HL-60/S4 (cell line): ENCODE measurements around the gene CLECL1.
"Not testable (repeated sequence)": the region's sequence is repeated elsewhere in the genome, so short reads cannot be mapped to it uniquely, and the experiment has no call there.

ENCODE experiments used
- in situ Hi-C: fragments of 300-500 bp; cut with MboI; formaldehyde crosslinking; loops from 2 replicates; pipeline ENCODE4 v1.14.3; 2022; ENCODE audit warnings: low sequenced_read_pairs

The CLECL1 gene

DNA sequence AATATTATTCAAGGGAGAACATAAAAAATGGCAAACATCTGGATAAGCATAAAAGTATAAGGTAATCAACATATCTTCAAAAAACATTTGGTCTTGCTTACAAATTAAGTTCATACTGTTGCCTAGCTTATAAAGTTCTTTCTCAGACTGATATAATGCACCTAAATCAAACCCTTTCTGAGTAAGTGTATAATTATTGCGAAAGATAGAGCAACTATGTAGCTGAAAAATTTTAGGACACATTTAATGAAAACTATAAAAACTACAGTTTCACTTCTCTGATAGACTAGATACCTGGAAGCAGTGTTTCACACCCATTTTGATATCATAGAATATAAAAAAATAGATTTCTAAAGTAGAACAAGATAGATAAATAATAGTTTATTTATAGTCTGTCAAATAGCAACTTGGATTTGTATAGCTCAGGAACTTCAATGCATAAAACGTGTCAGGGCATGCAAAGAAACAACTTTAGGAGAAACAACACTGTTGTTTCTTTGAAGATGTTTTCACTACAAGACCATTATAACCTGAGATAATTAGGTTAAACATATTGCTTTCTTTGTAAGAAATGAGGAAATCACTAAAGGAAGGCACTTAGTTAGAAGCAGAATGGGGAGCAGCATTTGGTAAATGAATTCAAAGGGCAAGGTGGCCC lies 7.6 kb downstream of the CLECL1 start:
- in situ Hi-C loops: no loop called here

DNA sequence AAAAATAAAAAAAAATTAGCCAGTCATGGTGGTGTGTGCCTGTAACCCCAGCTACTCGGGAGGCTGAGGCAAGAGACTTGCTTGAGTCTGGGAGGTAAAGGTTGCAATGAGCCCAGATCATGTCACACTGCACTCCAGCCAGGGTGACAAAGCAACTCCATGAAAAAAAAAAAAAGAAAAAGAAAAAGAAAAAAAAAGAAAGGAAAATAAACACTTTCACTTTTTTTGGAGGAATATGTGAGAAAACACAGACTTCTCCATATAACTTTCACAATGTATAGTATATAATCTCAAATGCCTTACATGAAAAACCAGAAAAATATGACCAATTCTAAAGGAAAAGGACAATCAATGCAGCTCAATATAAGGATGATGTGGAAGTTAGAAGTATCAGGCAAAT lies 8.9 kb downstream of the CLECL1 start:
- in situ Hi-C loops: no loop called here

DNA sequence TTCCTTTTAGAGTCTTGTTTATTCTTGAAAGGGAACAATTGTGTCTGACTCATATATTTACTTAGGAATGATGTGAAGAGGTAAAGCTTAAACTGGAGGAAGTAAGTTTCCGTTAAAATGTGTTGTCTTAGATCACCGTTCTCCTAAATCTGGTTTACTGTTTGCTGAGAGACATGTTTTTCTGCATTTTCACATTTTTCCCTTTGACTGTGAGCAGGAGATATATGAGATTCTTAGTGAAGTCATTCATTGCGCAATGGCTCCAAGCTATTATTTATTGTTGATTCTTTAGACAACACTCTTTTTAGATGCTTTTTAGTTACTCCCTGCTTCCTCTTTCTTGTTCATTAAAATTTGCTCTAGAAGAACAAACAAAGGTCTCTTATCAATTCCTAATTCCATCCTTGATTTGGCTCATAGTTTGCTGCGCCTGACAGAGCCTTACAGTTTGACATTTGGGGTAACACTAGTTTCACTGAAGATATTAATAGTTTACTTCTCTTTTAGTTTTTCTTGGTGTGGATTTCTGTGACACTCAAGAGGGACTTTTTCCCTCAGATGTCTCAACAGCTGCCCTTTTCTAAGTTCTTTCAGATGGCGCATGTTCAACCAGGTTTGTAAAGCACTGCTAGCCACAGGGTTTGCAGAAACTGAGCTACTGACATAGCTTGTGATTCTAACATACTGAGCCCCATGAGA lies 11.4 kb downstream of the CLECL1 start:
- in situ Hi-C loops: no loop called here

DNA sequence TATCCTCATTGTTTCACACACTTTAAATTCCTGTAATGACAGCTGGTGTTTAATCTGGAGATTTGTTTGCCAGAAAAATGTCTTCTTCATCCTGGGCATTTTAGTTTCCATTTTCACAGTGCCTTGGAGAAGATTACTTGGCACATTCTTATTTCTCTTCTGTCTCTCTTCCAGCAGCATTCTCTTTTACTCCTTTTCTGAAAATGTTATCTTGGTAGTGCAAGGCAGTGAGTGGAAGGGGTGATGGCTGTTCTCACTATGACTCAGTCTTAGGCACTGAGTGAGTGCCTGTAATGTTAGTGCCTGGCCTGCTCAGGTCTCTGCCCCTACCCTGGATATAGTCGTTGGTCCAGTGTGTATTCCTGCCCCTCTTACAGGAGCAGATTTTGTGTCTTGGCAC lies 13.1 kb downstream of the CLECL1 start:
- in situ Hi-C loops: no loop called here

DNA sequence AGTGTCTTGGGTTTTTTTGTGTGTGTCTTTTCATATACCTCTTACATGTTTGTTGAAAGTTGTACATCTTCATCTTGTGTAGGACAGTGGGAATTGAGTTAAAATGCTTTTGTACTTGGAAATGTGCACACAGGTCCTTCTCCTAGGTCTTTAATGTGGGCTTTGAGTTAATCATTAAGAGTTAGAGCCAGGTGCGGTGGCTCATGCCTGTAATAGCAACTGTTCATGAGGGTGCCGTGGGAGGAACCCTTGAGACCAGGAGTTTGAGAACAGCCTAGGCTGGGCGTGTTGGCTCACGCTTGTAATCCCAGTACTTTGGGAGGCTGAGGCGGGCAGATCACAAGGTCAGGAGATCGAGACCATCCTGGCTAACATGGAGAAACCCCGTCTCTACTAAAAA lies 13.9 kb downstream of the CLECL1 start:
- in situ Hi-C loops: no loop called here

DNA sequence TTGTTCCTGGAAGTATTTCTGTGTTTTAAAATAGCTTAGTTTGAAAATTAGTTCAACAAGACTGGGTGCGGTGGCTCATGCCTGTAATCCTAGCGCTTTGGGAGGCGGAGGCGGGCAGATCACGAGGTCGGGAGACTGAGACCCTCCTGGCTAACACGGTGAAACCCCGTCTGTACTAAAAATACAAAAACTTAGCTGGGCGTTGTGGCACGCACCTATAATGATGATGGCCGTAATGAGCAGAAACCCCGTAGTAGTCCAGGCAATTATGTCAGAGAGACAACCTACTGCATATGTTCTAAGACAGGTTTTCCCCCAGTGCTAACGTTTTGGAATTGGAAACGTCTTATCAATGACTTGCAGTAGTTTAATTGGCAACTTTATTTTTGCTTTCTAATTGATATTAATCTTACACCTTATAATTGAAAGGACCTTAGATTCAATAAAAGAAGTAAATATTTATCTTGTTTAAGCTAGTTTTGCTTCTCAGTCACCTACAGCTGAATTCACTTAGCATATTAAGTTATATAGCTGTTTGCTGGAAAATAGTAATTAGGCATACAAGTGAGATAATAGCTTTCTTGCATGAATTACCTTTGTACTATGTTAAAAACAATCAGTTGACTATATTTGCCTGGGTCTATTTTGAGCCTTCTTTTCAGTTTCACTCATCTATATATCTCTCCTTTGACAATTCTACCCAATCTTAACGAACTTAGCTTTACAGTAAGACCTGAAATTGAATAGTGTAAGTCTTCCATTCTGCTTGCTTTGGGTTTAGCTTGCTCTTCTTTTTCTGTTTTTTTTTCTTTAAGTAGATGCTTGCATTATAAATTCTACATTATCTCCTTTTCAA lies 15.6 kb downstream of the CLECL1 start:
- in situ Hi-C loops: no loop called here

DNA sequence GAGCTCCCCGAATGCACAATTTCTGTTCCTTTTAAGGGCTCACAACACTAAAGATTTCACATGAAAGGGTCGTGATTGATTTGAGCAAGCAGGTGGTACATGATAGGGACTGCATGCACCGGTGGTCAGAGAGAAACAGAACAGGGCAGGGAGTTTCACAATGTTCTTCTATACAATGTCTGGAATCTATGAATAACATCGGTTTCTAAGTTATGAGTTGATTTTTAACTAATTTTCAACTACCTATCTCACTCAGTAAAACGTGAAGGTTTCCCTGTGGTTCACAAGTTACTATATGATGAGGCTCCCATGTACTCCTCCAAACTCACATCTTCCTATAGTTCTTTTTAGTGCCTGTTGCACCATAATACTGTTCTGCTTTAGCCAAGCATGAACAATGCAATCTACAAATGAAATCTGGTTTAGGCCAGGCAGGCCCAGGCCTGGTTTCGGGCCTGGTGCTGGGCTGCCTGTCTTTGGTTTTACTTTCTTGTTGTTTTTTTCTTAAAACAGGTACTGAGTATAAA lies 19.8 kb downstream of the CLECL1 start:
- in situ Hi-C loops: not testable (repeated sequence)

DNA sequence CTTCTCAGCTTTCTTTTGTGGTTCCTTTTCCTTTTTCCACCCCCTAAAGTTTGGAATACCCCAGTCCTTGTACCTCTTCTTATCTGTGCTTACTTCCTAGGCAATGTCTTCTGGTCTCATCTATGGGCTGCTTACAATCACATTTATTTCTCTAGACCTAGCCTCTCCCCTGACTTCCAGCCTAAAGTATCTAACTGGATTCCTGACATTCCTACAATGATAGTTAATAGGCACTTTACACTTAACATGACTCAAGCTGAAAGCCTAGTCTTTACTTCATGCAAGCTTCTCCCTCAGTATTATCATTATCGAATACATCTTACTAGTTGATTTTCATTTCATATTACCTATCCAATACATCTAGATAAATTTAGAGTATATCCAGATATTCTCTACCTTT lies 21.2 kb downstream of the CLECL1 start:
- in situ Hi-C loops: no loop called here

DNA sequence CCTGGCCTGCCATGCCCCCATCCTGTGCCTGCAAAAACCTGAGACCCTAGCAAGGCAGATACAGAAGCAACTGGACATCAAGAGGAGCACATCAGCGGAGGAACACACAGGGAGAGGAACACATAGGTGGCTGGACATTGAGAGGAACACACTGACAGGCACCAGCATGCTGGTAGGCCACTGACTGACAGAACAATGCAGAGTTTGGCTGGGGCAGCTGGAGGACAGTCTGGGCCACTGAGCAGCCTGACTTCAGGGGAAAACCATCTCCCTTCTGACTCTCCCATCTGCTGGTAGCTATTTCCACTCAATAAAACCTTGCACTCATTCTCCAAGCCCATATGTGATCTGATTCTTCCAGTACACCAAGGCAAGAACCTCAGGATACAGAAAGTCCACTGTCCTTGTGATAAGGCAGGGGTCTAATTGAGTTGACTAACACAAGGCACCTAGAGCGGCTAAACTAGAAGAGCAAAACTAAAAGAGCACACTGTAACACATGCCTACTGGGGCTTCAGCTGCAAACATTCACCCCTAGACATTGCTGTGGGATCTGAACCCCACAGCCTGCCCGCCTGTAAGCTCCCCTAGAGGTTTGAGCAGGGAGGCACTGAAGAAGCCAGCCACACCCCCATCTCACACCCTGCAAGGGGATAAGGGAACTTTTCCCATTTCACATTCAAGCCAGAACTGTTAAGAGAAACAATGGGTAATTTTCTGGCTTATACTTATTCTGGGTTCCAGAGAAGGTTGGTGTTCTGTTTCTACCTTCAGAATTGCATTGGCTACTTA lies 22.1 kb downstream of the CLECL1 start:
- in situ Hi-C loops: no loop called here

DNA sequence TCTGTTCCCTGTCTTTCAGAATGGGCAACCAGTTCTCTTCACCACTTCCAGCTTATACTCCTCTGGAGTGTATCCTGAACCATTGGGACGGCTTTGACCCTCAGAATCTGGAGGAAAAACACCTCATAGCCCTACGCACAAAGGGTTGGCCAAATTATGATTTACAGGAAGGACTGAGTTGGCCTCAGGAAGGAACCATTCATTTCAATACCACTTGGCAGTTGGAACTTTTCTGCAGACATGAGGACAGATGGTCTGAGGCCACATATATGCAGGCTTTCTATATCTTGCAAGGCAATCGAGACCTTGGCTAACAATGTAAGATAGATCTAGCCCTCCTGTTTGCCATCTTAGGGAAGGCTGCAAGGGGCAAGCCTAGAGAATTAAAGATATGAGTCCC lies 24.0 kb downstream of the CLECL1 start:
- in situ Hi-C loops: loop anchor here (10.0 kb wide), 1 partner anchor 374 kb away; no protein-coding TSS in a partner anchor

DNA sequence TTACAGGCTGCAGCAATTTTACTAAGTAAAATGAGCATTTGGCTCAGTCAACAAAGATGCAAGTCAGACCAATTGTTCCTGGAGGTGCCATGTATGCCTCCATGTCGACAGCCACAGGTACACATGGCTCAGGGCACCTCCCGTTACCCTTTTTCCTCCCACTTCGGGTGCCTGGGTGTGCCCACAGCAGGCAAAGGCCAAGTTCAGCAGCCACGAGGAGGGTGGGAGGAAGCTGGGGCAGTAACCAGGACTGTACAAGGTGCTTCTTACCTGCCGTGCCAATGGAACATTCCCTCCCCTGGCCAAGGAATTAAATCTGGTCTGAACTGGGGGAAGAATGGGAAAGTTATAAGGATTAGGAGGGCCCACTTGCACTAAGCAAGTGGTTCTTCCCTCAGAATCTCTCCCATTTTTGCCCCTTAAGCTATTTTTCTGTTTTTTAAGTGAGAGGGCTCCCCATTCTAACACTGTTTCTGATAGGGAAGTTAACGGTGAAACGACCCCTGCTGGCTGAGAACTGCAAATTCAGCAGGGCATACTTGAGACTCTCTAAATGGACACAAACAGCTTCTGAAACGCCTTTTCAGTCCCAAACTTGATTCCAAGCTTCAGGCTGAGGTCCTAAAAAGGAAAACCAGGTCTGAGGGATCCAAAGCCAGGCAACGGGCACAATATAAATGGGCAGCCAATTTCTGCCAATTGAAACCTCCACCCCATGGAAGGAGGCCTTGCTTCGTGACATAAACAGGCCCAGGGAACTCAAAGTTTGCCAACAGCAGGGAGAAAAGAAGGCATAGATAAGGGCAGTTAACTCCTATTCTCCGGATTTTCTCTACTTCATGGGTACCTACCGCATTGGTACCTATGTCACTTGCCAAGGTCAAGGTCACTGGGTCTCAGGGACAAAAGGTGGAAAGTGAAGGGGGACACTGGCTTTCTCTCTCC lies 24.8 kb downstream of the CLECL1 start:
- in situ Hi-C loops: loop anchor here (10.0 kb wide), 1 partner anchor 373 kb away; no protein-coding TSS in a partner anchor

DNA sequence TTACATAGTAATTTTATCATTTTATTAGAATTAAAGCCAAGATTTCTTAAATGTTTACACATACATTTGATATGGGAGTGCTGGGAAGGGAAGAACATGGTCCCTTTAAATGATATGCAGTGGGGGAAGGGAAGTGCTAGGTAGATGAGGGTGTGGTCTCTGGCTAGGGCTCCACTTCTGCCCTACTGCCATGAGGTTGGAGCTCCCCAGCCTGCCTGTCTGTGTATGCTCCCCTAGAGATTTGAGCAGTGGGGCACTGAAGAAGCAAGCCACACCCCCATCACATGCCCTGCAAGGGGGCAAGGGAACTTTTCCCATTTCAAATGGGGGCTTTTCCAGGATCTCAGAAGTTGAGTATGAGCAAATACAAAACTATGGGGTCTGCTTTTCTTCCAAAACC lies 25.5 kb downstream of the CLECL1 start:
- in situ Hi-C loops: loop anchor here (10.0 kb wide), 1 partner anchor 373 kb away; no protein-coding TSS in a partner anchor

DNA sequence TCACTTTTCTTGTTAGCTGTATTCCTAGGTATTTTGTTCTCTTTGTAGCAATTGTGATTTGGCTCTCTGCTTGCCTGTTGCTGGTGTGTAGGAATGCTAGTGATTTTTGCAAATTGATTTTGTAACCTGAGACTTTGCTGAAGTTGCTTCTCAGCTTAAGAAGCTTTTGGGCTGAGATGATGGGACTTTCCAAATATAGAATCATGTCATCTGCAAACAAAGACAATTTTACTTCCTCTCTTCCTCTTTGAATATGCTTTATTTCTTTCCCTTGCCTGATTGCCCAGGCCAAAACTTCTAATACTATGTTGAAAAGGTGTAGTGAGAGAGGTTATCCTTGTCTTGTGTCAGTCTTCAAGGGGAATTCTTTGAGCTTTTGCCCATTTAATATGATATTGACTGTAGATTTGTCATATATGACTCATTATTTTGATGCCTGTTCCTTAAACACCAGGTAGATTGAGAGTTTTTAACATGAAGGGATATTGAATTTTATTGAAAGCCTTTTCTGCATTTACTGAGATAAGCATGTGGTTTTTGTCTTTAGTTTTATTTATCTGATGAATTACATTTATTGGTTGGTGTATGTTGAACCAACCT lies 26.7 kb downstream of the CLECL1 start:
- in situ Hi-C loops: loop anchor here (10.0 kb wide), 1 partner anchor 371 kb away; no protein-coding TSS in a partner anchor

DNA sequence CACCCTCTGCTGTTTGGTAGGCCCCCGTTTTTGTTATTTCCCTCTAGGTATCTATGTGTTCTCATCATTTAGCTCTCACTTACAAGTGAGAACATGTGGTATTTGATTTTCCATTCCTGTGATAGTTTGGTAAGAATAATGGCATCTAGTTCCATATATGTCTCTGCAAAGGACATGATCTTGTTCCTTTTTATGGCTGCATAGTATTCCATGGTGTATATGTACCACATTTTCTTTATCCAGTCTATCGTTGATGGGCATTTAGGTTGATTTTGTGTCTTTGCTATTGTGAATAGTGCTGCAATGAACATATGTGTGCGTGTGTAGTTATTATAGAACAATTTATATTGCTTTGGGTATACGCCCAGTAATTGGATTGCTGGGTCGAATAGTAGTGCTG lies 28.3 kb downstream of the CLECL1 start:
- in situ Hi-C loops: loop anchor here (10.0 kb wide), 1 partner anchor 370 kb away; no protein-coding TSS in a partner anchor

DNA sequence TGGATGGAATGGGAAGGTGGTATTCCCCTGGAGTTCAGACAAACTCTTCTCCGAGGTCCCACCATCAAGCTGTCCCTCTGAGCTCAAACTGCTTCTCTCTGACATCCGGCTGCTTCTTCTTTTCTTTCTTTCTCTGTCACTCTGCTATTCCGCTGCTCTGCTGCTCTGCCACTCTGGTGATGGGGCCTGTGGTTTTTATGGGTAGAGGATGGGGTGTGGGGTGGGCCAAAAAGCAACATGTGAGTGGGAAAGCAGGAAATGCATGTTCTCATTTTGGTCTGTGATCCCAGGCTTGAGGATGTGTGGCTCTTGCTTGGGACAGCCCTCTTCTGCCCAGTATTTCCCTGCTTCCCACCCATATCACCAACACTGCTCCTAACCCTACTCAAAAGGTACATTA lies 30.6 kb downstream of the CLECL1 start:
- in situ Hi-C loops: loop anchor here (10.0 kb wide), 1 partner anchor 367 kb away; no protein-coding TSS in a partner anchor

DNA sequence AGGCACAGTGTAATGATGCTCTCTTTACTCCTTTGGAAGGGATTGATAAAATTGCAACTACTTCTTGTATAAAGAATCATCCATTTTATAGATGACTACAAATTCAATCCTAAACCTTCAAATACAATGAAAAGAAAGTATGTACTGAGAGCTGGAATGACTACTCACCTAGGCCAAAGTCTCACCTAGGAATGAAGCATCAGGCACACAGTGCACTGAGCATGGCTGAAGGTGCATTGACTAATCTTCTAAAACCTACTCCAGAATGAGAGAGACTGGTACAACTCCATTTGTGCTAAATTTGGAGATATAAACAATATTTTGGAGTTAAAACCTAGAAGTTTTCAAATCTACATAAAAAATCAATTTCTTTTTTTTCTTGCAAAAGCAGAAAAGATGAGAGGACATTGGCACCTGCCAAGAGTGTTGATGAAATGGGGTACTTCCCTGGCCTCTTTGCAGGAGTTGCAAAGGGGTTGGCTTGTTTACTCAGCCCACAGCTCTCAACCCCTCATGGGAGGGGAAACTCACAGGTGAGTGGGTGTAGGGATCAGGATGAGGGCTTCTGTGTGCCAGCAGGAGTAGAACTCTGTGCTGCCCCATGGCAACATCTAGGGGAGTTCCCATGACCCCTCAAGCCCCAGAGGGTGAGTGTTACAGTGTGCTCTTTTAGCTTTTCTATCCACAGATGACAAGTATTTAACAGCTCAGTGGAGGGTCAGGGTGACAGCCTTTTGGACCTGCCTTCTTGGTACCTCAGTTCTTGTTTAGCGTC lies 31.3 kb downstream of the CLECL1 start:
- in situ Hi-C loops: loop anchor here (10.0 kb wide), 1 partner anchor 367 kb away; no protein-coding TSS in a partner anchor

DNA sequence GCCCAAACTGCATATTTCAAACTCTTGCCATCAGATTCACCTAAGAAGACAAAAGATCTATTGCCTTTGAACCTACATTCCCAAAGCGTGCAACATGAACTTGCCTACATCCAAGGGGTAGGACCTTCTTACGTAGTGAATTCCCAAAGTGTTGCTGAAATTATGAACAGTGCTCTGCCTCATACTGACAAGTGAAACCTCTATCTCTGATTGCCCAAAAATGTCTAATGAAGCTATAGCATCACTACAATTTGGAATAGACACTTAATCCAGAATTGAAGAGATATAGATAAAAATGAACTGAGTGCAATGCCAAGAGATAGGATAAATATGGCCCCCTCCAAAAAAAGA lies 32.3 kb downstream of the CLECL1 start:
- in situ Hi-C loops: loop anchor here (10.0 kb wide), 1 partner anchor 366 kb away; no protein-coding TSS in a partner anchor
